NOMO-1 treated with dmso at 0.1 percent for 144 hours (cell line): ENCODE data around the gene TNFRSF19.

Experiments
- DNase-seq: peaks from one replicate; lab custom pipeline; 2025; ENCODE audit not compliant: unreplicated experiment; lab: John Stamatoyannopoulos, UW

Gene TNFRSF19

DNA sequence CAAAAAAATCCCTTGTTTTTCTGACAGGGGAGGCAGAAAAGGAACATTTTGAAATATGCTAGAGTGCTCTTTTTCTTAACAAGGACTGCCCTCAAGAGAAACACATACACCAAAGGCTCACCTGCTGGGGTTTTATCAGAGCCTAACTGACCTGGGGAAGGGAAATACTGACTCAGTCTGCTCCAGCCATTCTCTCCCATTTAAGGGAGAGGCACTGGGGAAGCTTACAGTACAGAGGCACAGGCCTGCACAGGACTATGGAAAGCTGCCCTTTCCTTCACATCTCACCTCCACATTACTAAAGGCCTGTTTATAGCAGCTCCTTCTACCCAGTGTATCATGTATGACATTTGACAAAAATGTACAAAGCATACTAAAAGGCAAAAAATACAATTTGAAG lies 30.3 kb downstream of the TNFRSF19 start:
- no peak for DNase-seq

DNA sequence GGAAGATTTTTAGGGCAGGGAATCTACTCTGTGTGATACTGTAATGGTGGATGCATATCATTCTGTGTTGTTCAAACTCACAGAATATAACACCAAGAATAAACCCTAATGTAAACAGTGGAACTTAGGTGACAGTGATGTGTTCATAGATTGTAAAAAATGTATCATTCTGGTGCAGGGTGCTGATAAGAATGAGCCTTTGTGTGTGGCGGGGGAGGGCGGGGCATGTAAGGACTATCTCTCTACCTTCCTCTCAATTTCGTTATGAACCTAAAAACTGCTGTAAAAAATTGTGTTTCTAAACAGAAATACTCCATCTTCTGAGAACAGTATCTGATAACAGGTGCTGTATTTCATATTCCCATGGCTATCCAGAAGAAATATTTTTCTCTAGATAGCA lies 35.6 kb downstream of the TNFRSF19 start:
- no peak for DNase-seq

DNA sequence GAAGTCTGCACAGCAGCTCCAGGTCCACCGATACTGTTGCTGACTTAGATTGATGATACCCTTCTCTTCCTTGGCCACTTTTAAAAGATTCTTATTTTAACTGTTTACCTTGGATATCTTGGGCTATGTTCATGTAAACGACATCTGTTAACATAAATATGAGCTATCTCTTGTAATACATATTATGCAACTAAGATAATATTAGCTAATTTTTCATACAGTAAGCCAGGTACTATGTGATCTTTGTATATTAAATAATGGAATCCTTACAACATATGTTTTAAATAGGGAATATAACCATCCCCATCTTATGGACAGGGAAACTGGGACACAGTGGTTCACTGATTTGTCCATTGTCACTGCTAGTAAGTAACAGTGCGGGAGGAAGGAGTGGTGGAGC lies 37.9 kb downstream of the TNFRSF19 start:
- no peak for DNase-seq

DNA sequence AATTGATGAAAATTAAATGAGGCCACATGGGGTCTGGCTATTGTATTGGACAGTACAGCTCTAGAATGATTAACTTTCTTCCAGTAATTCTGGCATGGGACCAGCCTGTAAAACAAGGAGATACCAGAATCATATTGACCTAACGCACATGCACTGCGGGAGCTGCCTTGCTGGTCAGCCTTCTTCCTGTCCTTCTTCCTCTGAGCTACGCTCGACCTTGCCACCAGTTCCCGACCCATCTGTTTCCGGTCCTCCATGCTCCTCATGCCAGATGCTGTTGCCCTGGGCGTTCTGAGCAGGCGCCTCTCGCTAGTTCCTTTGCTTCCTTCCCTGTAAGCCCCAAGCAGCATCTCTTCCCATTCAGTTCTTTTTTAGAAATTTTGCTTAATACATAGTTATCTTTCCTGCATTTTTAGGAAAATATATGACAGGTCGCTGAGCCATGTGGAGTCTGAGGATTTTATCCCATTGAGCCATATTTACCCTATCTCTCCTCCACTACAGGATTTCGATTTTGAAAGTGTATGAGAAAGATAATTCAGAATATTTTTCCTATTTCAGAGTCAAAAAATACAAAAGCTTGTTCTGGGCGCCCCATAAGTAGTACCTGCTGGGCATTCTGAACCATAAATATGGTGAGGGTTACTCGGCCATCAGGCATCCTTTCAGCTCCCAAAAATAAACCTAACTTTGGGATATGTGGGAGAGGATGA lies 38.6 kb downstream of the TNFRSF19 start:
- no peak for DNase-seq

- DNase-seq: no peak
These were observed 39.2 kb downstream of the TNFRSF19 start for GRCh38 chr13:23609414-23609760.

- DNase-seq: no peak
These were observed 39.8 kb downstream of the TNFRSF19 start for GRCh38 chr13:23609874-23610576.

DNA sequence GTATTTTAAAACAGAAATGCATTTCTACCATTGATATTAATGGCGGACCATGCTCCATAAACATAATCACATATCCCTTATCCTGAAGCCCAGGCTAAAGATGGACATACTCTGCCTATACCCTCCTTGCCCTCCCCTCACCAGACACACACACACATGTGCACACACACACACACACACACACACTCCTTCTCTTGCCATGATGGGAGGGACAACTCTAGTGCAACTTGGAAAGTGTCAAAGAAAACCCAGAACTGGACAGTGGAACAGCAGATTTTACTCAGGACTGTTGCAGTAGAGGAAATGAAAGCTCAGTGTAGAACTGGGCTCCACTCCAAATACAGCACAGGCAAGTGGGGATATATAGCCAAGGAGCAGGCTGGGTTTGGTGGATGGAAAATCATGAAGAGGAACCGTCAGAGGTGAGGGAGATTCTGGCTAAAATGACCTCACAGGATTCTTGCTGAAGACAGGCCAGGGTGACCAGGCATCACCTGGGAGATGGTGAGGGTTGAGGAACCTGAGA lies 40.8 kb downstream of the TNFRSF19 start:
- no peak for DNase-seq

GRCh38 chr13:23612182-23612581 lies 42.0 kb downstream of the TNFRSF19 start:
- DNase-seq: no peak

DNA sequence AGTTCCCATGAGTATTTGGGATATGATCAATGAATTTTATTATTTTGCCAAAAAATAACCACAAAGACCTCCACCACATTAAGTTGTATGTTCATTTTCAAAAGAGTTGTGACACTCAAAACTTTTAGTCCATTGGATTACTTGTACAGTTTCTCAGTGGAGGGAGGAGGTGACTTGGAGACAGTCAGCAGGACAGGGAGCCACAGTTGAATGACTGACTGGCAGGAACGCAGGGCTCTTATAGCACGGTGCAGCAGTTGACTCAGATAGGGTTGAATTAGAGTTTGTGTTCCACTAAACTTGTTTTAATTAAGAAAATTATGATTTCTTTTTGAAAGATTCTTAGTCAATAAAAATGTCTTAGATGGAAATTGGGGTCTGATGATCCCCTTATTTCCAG lies 42.5 kb downstream of the TNFRSF19 start:
- DNase-seq: no peak

GRCh38 chr13:23613596-23613995 lies 43.4 kb downstream of the TNFRSF19 start:
- DNase-seq: no peak

- DNase-seq: no peak
These were observed 45.3 kb downstream of the TNFRSF19 start for GRCh38 chr13:23615395-23616081.

DNA sequence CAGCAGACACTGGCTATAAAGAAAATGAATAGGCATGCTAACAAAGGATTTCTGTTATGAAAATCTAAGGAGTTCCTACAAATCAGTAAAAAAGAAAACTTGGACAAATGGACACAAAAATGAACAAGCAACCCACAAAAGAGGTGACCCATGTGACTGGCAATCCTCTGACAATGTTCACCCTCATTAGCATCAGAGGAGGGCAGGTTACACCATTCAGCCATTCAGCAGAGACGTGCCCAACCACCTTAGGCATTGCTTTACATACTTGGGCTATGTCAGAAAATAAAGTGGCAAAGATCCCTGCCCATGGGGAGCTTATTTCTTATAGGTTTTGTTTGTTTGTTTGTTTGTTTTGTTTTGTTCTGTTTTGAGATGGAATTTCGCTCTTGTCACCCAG lies 46.0 kb downstream of the TNFRSF19 start:
- DNase-seq: no peak

DNA sequence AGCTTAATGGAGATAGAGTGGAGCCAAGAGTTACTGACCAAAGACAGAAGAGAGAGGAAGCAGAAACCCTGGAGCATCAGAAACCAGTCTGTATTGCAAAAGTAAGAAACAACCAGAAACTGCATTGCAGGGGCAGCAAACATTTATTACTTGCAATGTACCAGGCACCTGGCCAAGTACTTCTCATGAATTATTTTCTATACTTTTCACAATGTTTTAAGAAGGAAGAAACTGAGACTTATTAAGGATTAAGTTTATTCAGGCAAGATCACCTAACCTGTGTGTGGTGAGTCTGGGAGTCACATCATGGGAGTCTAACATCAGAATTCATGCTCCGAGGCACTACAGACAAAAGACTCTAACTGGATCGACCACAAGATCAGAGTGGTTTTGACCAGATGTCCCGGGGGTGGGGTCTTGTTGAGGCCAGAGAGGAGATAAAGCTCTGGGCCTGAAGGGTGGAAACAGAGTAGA lies 47.4 kb downstream of the TNFRSF19 start:
- no peak for DNase-seq

GRCh38 chr13:23618341-23618740 lies 48.1 kb downstream of the TNFRSF19 start:
- no peak for DNase-seq

GRCh38 chr13:23619068-23619855 lies 49.0 kb downstream of the TNFRSF19 start:
- DNase-seq: no peak

- no peak for DNase-seq
These were observed 50.0 kb downstream of the TNFRSF19 start for GRCh38 chr13:23620211-23620610.

DNA sequence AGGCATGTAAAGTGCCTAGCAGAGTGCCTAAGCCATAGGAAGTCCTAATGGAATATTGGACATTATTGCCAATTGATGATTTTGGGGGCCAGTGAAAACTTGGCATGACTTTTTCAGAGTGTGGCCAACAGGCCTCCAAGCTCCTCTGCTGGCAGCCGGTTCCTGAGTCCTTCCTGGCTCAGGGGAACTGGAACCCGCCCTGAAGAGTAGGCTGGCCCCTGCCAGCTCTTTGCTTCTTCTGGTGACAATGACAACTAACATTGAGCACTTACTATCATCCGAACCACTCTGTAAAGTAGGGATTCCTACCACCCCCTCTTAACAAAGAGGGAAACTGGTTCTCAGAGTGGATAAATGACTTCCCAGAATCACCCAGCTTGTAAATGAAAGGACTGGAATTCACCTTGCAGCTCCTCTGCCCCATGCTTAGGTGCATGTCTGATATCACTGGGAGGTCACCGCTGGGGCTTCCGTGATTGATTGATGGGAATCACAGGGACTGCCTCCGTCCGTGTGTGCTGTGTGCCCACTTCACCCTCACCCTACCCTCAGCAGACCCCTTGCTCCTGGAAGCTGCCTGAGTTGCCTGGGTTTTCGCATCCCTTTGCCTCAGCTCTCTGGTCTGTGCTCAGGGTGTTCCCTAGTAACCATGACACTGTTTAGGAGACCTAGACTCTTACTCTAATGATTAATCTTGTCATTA lies 50.6 kb downstream of the TNFRSF19 start:
- no peak for DNase-seq

DNA sequence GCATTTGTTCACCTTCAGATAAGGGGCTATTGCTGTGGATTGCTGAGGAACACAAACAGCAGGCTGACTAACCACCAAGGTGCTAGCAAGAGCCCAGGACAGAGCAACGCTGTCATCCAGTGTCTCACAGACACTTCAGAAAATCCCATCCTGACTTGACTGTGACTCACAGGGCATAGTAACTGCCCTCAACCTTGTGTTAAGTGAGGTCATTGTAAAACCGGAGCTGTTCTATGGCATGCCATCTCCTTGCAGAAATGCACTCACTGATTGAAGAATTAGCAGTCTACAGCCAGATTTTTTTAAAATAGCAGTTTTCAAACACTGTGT lies 51.1 kb downstream of the TNFRSF19 start:
- DNase-seq: no peak

- no peak for DNase-seq
These were observed 52.8 kb downstream of the TNFRSF19 start for GRCh38 chr13:23622985-23623384.

DNA sequence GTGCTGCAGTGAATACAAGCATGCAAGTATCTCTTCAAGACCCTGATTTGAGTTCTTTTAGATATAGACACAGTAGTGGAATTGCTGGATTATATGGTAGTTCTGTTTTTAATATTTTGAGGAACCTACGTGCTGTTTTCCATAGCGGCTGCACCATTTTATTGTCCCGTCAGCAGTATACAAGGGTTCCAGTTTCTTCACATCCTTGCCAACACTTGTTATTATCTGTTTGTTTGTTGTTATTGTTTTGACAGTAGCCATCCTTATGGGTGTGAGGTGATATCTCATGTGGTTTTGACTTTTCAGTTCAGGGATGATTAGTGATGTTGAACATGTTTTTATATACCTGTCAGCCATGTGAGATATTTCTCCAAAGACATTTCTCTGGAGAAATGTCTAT lies 53.2 kb downstream of the TNFRSF19 start:
- no peak for DNase-seq

- no peak for DNase-seq
These were observed 56.5 kb downstream of the TNFRSF19 start for GRCh38 chr13:23626700-23627099.
